Fibroblast of the conjunctiva (primary cell): Measurements from ENCODE around the gene MYH9.
"Not testable (repeated sequence)": the region's sequence is repeated elsewhere in the genome, so short reads cannot be mapped to it uniquely, and the experiment has no call there.

Experiments used
- DNase-seq: peaks from one replicate; pipeline ENCODE4 v3.0.0-alpha.2; 2010; ENCODE audit warnings: low read depth

Gene MYH9

DNA sequence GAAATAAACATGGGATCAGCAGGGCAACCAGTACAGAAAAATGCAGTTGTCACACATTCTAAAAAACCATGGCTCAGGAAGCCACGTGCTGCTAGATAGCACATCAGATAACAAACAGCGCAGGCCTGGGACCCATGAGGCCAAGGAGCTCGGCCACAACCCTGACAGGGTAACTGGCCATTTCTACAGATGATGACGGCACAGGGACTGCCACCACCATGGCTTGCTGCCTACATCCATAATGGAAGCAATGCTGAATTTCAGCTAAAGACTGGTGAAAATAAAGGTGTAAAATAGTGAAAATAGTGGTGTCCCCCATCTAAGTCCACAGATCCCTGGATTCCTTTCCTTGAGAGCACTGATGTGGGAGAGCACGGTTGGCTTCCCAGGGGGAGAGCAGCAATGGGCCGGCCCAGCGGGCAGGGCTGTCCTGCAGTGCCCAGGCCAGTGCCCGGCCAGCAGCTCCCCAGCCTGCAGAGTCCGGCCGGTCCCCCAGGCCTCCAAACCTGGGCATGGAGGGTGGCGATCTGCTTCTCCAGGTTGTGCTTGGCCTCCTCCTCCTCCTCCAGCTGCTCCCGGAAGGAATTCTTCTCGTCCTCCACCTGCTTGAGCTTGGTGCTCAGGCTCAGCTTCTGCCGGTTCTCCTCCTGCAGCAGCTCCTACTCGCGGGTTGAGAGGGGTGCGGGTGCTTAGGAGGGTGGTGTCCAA is 94.8 kb downstream of the MYH9 start:
- DNase-seq = no peak

DNA sequence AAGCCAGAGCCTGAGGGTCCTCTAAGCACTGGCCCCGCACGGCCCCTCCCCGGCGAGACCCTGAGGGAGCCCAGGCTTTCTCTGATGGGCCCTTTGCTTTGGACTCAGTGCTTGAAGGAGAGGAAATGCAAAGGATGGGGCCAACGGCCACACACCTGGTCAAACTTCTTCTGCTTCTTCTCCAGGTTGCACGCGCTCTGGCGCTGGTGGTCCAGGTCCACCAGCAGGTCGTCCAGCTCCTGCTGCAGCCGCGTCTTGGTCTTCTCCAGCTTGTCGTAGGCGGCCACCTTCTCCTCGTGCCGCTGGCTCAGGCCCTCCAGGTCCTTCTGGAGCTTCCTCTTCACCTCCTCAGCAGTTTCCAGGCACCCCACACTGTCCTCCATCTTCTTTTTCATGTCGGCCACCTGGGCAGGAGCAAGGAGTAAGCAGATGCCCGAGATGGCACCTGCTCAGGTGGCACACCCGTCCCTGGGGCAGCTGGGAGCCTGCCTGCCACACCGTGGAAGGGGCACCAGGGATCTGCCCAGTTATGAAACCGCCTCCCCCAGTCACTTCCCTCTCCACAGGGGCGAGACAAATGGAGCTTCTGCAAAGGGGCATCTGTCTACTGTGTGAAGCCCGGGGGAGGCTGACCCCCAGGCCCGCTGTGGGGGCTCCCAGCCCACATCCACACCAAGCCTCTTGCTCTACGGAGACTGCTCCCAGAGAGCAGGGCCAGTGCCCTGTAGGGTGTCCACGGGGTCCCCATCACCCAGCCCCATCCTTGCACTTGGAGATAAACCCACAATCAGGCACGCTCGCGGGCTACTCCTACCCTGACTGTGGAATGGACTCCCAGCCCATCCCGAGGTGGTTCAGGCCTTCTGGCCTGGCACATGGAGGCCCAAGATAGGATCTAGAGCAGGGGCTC is 95.7 kb downstream of the MYH9 start:
- DNase-seq = no peak

DNA sequence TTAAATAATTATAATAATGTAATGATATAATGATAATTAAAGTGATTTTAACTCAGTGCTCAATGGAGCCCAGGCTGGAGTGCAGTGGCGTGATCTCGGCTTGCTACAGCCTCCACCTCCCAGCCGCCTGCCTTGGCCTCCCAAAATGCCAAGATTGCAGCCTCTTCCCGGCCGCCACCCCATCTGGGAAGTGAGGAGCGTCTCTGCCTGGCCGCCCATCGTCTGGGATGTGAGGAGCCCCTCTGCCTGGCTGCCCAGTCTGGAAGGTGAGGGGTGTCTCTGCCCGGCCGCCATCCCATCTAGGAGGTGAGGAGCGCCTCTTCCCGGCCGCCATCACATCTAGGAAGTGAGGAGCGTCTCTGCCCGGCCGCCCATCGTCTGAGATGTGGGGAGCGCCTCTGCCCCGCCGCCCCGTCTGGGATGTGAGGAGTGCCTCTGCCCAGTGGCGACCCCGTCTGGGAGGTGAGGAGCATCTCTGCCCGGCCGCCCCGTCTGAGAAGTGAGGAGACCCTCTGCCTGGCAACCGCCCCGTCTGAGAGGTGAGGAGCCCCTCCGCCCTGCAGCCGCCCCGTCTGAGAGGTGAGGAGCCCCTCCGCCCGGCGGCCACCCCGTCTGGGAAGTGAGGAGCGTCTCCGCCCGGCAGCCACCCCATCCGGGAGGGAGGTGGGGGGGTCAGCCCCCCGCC is 97.2 kb downstream of the MYH9 start:
- DNase-seq = not testable (repeated sequence)

DNA sequence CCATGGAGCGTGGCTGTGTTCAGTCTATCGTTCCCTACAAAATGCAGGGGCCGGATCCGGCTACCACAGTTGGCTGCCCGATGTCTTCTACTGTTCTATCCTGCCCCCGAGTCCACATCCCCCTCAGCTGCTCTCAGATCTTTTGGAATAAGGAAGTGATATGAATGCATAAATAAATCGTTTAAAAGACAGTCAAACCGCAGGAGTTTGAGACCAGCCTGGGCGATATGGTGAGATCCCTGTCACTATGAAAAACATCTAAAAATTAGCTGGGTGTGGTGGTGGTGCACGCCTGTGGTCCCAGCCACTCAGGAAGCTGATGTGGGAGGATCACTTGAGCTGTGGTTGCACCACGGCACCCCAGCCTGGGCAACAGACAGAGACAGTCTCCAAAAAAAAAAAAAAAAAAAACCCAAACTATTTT is 97.8 kb downstream of the MYH9 start:
- DNase-seq = not testable (repeated sequence)

DNA sequence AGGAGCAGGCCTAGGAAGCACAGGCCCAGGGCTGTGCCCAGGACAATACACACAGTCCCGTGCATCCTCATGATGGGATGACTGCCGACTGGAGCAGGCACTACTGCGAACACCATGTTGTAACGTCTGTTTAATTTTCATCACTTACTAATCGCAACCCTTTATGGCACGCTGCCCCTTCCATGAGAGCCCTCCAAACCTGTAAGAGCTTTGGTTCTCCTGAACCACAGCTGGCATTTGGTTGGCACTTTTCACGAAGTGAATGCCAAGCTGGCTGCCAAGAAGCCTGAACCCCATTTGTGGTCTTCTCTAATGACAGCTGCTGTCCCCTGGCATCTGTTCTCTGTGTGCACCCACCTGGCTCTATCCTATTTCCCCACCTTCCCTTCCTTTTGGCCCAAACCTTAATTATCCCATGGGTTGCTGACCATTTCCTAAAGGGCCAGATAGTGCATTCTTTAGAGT is 98.3 kb downstream of the MYH9 start:
- no peak for DNase-seq

DNA sequence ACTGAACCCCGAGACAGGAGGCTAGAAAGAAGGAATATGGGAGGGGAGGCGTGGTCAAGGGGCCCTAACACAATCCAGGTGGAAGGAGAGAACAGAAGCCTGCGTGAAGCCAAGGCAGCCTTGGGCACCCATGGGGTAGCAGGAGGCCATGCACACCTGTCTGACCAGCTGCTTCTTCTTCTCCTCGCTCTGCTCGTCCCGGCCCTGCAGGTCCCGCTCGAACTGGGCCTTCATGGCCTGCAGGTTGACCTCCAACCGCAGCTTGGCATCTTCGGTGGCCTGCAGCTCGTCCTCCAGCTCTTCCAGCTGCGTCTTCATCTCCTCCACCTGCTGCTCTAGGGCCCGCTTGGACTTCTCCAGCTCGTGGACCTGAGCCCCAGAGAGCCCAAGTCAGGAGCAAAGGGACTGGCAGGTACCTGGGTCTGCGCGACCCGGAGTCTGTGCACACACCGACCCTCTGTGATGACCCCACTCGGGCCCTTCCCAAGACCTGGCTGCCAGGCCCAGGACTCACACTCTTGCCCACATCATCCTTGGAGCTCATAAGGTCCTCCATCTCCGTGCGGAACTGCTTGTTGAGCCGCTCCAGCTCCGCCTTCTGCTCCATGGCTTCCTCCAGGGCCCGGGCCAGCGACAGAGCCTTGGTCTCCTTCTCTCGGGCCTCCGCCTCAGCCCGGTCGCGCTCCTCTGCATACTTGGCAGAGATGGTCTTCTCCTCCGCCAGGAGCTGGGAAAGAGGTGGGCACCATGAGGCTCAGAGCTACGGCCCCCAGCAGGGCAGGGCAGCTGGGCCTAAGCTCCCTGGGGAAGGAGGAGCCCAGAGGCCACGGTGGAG is 99.0 kb downstream of the MYH9 start:
- DNase-seq = no peak

DNA sequence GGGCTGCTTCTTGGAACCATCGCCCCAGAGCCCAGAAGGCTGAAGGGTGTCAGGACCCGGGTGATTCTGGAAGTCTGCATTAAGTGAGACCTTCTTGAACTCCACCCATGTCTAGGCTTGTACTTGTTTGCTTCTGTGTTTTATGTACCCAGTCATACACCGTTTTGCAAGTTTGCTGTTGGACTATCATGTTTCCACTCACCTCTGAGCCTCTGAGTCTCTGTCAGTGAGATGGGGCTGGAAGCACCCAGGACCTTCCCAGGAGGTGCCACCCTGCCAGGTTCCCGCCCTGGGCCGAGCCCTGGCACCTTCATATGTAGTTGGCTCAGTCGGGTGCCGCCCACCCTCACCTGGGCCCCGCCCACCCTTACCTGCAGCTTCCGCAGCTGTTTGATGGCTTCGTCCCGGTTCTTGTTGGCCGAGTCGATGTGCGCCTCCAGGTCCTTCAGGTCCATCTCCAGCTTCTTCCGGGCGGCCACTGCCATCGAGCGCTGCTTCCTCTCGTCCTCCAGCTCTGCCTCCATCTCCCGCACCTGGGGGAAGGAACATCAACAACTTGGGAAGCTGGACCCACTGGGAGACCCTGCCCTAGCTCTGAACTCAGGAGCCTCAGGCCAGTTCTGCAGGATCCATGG is 99.8 kb downstream of the MYH9 start:
- no peak for DNase-seq

DNA sequence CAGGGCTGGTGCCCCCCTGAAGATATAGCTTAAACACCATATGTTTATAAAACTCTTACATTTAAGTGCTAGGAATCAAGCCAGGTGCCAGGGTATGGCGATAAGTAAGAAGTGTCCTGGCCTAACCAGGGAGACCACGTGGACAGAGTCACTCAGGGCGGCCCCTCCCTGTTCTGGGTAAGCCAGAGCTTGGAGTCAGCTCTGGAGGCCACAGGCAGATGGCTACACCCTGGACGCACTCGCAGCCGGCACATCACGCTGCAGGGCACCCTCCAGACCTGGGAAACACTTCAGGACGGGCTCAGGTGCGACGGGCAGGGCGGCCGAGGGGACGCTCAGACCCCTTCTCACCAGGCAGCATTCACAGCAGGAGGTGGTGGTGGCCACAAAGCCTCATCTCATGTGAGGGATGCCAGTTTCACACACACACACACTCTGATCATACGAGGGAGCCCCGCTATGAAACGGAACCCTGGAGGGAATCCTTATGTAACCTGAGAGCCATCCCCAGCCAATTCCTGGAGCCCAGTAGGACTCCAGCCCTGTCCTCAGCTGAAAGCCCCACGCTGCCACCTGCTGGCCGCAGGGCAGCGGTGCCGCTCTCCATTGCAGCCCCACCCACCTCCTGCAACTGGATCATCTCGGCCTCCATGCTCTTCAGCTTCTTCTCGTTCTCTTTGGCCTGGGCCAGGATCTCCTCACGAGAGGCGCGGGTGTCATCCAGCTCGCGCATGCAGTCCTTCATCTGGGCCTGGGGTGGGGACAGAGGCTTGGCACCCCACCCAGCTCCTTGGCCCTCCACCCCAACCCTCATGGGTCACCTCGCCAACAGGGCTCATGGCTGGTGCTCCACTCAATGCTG is 101.4 kb downstream of the MYH9 start:
- peak; percentile 68 for DNase-seq

DNA sequence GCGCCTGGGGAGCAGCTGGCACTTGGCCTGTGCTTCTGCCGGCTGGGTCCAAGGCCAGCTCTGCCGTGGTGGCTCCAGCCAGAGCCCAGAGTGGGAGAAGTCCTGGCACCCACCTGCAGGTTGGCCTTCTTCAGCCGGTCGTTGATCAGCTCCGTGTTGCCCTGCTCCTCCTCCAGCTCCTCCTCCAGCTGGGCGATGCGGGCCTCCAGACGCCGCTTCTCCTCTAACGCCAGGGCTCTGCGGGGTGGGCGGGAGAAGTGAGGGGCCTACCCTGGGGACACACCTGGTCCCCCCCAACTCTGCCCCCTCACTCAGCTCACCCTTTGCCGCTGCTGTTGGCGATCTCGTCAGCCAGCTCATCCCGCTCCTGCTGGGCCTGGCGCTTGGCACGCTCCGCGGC is 102.2 kb downstream of the MYH9 start:
- DNase-seq = no peak

DNA sequence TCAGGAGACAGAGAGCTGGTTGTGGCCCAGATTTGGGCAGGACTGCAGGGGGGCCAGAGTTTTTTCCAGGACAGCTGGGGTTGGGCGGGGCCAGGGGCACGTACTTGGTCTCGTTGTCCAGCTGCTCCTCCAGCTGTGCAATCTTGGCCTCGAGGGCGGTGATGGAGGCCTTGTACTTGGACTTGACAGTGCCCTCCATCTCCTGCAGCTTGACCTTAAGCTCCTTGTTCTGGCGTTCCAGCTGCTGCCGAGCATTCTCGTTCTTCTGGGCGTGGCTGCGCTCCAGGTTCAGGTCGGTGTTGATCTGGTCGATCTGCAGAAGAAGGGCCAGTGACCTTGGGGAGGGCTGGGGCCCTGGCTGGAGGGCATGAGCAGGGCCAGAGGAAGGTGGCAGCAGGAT is 102.8 kb downstream of the MYH9 start:
- DNase-seq = no peak

DNA sequence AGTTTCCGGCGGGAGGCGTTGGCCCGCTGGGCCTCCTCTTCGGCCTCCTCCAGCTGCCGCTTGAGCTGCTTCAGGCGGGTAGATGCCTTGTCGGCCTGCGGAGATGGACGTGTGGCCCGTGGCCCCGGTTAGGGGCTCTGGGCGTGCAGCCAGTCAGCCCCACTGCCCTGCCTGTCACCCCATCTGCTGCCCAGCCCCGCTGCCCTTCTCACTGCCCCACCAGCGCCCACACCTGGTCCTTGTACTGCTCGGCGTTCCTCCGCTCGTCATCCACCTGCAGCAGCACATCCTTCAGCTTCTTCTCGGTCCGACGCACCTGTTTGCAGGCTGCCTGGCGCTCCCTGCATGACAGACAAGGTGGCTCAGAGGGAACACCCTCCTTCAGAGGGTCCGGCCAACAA is 103.6 kb downstream of the MYH9 start:
- DNase-seq = no peak

DNA sequence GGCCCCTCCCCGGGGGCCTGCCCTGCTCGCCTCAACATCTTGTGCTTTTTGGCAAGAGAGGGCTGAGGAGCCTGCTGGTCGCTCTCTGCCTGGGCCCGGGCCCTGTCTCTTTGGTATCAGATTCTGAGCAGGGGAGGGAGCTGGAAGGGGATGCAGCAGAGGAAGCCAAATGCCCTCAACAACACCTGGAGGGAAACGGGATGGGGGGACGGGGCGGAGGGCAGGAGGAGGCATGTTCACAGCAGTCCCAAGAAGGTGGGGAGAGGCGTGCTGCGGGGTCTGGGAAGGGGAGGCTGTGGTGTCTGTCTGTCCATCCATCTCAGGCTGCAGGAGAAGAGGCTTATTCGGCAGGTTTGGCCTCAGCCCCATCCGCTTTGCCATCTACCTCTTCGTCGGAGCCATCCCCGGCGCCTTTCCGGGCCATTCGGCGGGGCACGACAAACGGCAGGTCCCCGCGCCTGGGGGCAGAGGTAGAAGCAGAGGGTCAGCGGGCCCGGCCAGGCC is 105.4 kb downstream of the MYH9 start:
- no peak for DNase-seq

DNA sequence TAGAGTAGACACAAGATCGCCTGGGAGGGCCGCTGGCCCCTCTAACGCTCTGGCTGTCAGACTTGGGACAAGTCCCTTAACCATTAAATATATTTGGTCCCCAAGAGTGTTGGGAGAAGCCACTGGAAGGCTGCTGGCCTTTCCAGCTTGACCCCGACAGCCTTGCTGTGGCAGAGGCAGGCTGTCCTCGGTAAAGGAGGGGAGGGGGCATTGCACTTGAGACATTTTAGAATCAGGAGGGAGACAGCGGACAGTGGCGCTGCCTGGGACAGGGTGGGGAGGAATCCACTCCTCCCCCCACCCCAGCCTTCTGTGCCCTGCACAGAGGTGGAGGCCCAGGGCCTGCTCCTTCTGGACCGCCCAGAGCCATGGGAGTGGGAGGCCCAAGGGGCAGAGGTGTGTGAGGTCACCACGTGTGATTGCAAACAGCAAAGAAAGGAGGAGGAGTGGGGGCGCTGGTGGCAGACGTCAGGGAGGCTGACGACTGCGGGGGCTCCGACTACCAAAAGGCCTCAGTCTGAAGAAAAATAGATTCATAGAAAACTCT is 105.9 kb downstream of the MYH9 start:
- DNase-seq = no peak

DNA sequence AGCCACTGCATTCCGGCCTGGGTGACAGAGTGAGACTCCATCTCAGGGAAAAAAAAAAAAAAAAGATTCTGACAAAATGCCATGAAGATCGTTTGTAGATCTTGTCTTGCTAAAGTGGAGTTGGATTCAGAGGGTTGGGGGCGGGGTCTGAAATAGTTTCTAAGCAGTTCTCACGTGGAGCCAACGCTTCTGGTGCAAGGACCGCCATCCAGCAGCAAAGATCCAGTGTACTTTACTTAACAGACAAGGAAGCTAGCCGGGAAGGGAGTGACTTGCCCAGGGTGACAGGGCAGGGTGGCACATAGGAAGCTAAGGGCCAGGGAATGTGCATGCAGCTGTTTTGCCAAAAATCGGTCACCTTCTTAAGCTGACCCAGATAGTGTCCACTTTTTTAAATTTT is 107.4 kb downstream of the MYH9 start:
- DNase-seq = no peak

DNA sequence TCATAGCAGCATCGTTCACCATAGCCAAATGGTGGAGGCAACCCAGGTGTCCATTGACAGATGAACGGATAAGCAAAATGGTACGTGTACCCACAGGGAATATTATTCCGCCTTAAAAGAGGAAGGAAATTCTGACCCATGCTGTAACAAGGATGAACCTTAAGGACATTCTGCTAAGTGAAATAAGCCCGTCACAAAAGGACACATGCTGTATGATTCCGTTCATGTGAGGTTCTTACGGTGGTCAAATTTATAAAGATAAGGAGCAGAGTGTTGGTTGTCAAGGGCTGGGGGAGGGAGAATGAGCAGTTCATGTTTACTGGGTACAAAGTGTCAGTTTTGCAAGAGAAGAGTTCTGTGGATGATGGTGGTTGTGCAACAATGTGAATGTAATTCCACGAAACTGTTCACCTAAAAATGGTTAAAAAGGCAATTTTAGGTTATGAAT is 108.5 kb downstream of the MYH9 start:
- DNase-seq = no peak

DNA sequence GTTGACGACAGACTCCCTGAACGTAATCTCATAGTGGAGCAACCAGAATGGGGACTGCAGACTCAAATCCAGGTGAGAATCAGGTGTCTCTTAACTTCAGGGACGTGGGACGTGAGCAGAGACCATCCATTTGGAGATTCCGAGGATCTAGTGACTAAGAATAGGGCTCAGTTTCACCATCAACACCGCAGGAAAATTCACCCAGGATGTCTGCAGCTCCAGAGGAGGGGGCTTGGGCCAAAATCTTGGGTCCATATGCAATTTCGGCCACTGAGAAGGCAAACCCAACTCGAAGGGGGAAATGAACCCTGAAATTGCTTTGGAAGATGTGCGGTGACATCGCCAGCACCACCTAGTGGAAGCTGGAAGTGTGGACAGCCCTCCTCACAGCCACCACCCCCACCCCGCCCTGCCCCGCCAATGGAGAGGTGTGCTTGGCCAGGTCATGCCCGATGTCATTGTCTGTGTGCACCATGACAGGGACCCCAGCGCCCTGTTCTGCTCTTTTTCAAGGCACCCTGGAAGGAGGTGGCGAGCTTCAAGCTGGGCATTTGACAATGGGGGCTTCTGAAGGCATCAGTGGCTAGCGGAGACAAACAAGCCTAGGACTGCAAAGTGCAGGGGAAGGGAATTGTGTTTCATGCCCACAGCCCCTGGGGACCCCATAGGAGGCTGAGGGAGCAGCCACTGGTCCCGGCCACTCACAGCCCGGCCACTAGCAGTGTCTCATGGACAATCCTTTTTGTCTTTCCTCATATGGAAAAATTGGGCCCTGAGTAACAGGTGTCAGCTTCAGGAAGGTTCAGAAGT is 110.1 kb downstream of the MYH9 start:
- peak; percentile 43 for DNase-seq

DNA sequence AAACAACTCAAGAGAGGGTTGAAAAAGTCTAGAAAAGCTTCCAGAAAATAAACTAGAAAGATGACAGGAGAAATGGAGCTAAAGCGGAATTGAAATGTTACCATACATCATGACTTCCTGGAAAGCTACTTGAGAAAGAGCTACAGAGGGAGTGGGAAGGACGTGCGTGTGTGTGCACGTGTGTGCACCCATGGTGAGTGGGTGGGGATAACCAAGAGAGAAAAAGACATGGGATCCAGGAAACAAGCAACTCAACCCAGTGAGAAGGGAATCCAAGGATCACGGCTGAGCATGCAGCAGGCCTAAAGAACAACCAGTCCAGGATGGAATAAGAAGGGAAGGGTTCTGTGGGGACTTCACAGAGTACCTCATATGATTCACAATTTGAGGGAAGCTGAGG is 113.2 kb downstream of the MYH9 start:
- DNase-seq = no peak

DNA sequence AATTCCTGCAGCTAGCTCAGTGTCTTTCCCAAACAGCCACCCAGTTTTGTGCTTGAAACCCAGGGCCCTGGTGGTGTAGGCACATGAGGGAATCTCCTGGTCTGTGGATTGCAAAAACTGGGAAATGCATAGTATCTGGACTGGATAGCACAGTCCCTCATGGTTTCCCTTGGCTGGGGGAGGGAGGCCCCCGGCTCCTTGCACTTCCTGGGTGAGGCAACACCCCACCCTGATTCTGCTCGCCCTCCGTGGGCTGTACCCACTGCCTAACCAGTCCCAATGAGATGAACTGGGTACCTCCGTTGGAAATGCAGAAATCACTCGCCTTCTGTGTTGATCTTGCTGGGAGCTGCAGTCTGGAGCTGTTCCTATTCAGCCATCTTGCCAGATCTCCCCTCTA is 115.8 kb downstream of the MYH9 start:
- not testable (repeated sequence) for DNase-seq

DNA sequence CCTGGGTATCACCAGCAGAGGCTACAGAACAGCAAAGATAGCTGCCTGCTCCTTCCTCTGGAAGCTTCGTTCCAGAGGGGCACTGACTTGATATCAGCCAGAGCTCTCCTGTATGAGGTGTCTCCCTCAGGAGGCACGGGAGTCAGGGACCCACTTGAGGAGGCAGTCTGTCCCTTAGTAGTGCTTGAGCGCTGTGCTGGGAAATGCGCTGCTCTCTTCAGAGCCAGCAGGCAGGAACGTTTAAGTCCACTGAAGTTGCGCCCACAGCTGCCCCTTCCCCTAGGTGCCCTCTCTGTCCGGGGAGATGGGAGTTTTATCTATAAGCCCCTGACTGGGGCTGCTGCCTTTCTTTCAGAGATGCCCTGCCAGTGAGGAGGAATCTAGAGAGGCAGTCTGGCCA is 116.5 kb downstream of the MYH9 start:
- DNase-seq = not testable (repeated sequence)
